ENCODE measurements around the gene LGALS4. TPM values are rescaled to one million over a fixed set of nuclear protein-coding genes. Genes with fewer than 3 reads are reported as not detected.

Gene LGALS4
- total RNA-seq, 1 experiment from 2014 or later: 1.0 TPM

Other genes with a start within 250 kb of the LGALS4 start
- gene MAP4K1, start 195.0 kb downstream of the LGALS4 start, total RNA-seq (2021): 3.5 and 6.8 TPM in 2 replicates
- 230 and 292 TPM in 2 replicates for gene EIF3K, start 193.8 kb downstream of the LGALS4 start, total RNA-seq (2021)
- 1,066 and 1,233 TPM in 2 replicates for gene ACTN4, start 165.3 kb downstream of the LGALS4 start, total RNA-seq (2021)
- 38.4 and 43.9 TPM in 2 replicates for gene CAPN12, start 68.5 kb downstream of the LGALS4 start, total RNA-seq (2021)
- 1.7 and 2.1 TPM in 2 replicates for gene LGALS7, start 39.4 kb downstream of the LGALS4 start, total RNA-seq (2021)
- gene LGALS7B, start 23.7 kb downstream of the LGALS4 start, total RNA-seq (2021): not detected in 2 replicates
- gene ECH1, start 18.8 kb upstream of the LGALS4 start, total RNA-seq (2021): 142 and 143 TPM in 2 replicates
- 368 and 443 TPM in 2 replicates for gene HNRNPL, start 37.0 kb upstream of the LGALS4 start, total RNA-seq (2021)
- gene RINL, start 65.3 kb upstream of the LGALS4 start, total RNA-seq (2021): 10.3 and 14.6 TPM in 2 replicates
- 29.6 and 32.9 TPM in 2 replicates for gene SIRT2, start 86.7 kb upstream of the LGALS4 start, total RNA-seq (2021)
- 18.8 and 21.6 TPM in 2 replicates for gene NFKBIB, start 87.0 kb upstream of the LGALS4 start, total RNA-seq (2021)
- 1.8 and 2.1 TPM in 2 replicates for gene CCER2, start 99.2 kb upstream of the LGALS4 start, total RNA-seq (2021)
- 33.7 and 34.9 TPM in 2 replicates for gene SARS2, start 117.8 kb upstream of the LGALS4 start, total RNA-seq (2021)
- gene MRPS12, start 118.0 kb upstream of the LGALS4 start, total RNA-seq (2021): 77.6 and 84.8 TPM in 2 replicates
- gene FBXO17, start 162.8 kb upstream of the LGALS4 start, total RNA-seq (2021): 8.1 and 11.1 TPM in 2 replicates
- gene FBXO27, start 219.6 kb upstream of the LGALS4 start, total RNA-seq (2021): 48.5 and 88.9 TPM in 2 replicates

Data from PC-9 (cell line).